GM12891 (cell line): ENCODE data around the gene UNC13B.

Experiments
- PAX5 ChIP-seq: IDR thresholded peaks from 2 replicates; pipeline ENCODE4 v1.6.1; 2011; ENCODE audit warnings: low read length, moderate library complexity, mild to moderate bottlenecking; ENCODE audit not compliant: insufficient read depth, severe bottlenecking
- POLR2A ChIP-seq: IDR thresholded peaks from 2 replicates; pipeline ENCODE4 v1.6.1; 2011; ENCODE audit warnings: low read depth, low read length, control low read depth
- POLR2AphosphoS5 ChIP-seq: IDR thresholded peaks from 2 replicates; pipeline ENCODE4 v1.6.1; 2011; ENCODE audit warnings: low read depth, low read length, control low read depth
- SPI1 ChIP-seq: IDR thresholded peaks from 2 replicates; pipeline ENCODE4 v1.6.1; 2011; ENCODE audit warnings: low read depth, low read length, control low read depth
- TAF1 ChIP-seq: IDR thresholded peaks from 2 replicates; pipeline ENCODE4 v1.6.1; 2011; ENCODE audit warnings: low read depth, low read length, control low read depth

DNA sequence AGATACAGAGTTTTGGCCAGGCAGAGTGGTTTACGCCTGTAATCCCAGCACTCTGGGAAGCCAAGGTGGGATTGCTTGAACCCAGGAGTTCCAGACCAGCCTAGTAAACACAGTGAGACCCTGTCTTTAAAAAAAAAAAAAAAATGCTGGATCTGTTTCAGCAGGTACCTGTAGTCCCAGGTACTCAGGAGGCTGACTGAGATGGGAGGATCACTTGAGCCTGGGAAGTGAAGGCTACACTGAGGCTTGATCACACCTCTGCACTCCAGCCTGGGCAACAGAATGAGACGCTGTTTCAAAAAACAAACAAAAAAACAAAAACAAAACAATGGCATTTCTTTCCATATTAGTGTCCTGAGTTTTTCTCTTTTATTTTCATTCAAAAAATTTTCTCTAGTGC is 19.0 kb downstream of the UNC13B start:
- TF ChIP-seq POLR2A (no peak), POLR2AphosphoS5 (no peak), TAF1 (no peak), SPI1 (no peak), PAX5 (no peak)
